AG10803 (cell line): ENCODE results near the gene S100A12.
"Not testable (repeated sequence)": the region's sequence is repeated elsewhere in the genome, so short reads cannot be mapped to it uniquely, and the experiment has no call there.

Source experiments
- DNase-seq: peaks from one replicate; pipeline ENCODE4 v3.0.0; 2010; ENCODE audit warnings: low read depth
- H3K4me3 ChIP-seq: 2 replicates; pipeline ENCODE4 v1.5.1; 2011; ENCODE audit warnings: mild to moderate bottlenecking, low read length, control low read depth
- CTCF ChIP-seq: conservative IDR thresholded peaks from 2 replicates; pipeline ENCODE4 v1.5.1; 2011; ENCODE audit warnings: mild to moderate bottlenecking, low read length, control low read depth, inconsistent platforms

S100A12 gene

GRCh38 chr1:153348511-153349362, 26.7 kb downstream of the S100A12 start, which contains the start of gene PGLYRP4:
Gene PGLYRP4, minus strand, starts transcription at chr1:153348841. Its CDS starts 909 bp downstream, at chr1:153347932.
- no peak for TF ChIP-seq CTCF
- no peak for DNase-seq
- no peak within 1 kb of the TSS for H3K4me3 ChIP-seq

- H3K4me3 ChIP-seq: no peak overlapping the region
- TF ChIP-seq CTCF: no peak
- DNase-seq: no peak
These were observed 27.6 kb downstream of the S100A12 start for GRCh38 chr1:153347856-153348255.

GRCh38 chr1:153347049-153347448, 28.4 kb downstream of the S100A12 start:
- H3K4me3 ChIP-seq, DNase-seq: not testable (repeated sequence)

GRCh38 chr1:153346077-153346723, 29.2 kb downstream of the S100A12 start:
- no peak overlapping the region for H3K4me3 ChIP-seq
- no peak for TF ChIP-seq CTCF
- DNase-seq: no peak

- no peak for DNase-seq
- no peak overlapping the region for H3K4me3 ChIP-seq
- no peak for TF ChIP-seq CTCF
These were observed 30.0 kb downstream of the S100A12 start for GRCh38 chr1:153345187-153346076.

GRCh38 chr1:153344718-153345025, 30.7 kb downstream of the S100A12 start:
- TF ChIP-seq CTCF: no peak
- DNase-seq: no peak
- no peak overlapping the region for H3K4me3 ChIP-seq
